Esophagus muscularis mucosa (tissue), 4 donors: ENCODE results near the gene LINC01488. TPM values are rescaled to one million over a fixed set of nuclear protein-coding genes. Genes with fewer than 3 reads are reported as not detected.

Source experiments
- DNase-seq: peaks from one replicate; pipeline ENCODE4 v3.0.0-alpha.2; 2017; ENCODE audit errors: extremely low spot score
- H3K27ac ChIP-seq, 4 donors: fragments of 200-600 bp; sonication (generic); replicated peaks in 1 of 4; 1 replicate in 3 of 4; 2 replicates in 1 of 4; pipeline ENCODE4 v1.5.1; 2016 to 2019; ENCODE audit warnings: mild to moderate bottlenecking in 1 of 4
- H3K27me3 ChIP-seq, 4 donors: fragments of 200-600 bp; sonication (generic); one replicate each; pipeline versions ENCODE4 v1.5.1 to v1.6.0; 2016 to 2019
- H3K36me3 ChIP-seq, 4 donors: fragments of 200-600 bp; sonication (generic); one replicate each; pipeline ENCODE4 v1.5.1; 2016 to 2019
- H3K4me1 ChIP-seq, 4 donors: fragments of 200-600 bp; sonication (generic); one replicate each; pipeline ENCODE4 v1.5.1; 2016 to 2019
- H3K4me3 ChIP-seq, 4 donors: fragments of 200-600 bp; sonication (generic); 1 replicate in 2 of 4; 2 replicates in 2 of 4; pipeline ENCODE4 v1.5.1; 2016 to 2019; ENCODE audit warnings: mild to moderate bottlenecking in 4 of 4, moderate library complexity in 1 of 4
- H3K9me3 ChIP-seq, 4 donors: fragments of 200-600 bp; sonication (generic); 1 replicate in 3 of 4; 2 replicates in 1 of 4; pipeline ENCODE4 v1.5.1; 2016 to 2019
- CTCF ChIP-seq, 3 experiments: fragments of 200-600 bp in 2 of 3; fragments of 450-650 bp in 1 of 3; sonication (generic) in 2 of 3; IDR thresholded peaks; one replicate each; pipeline ENCODE4 v1.5.1; 2017 to 2019; ENCODE audit warnings: antibody characterized with exemption in 3 of 3, mild to moderate bottlenecking in 2 of 3, moderate library complexity in 1 of 3
- EP300 ChIP-seq: sonication (generic); formaldehyde crosslinking; IDR thresholded peaks from one replicate; pipeline ENCODE4 v1.6.1; 2017; ENCODE audit warnings: antibody characterized with exemption
- POLR2A ChIP-seq: fragments of 450-650 bp; IDR thresholded peaks from one replicate; pipeline ENCODE4 v1.6.1; 2017; ENCODE audit warnings: antibody characterized with exemption, moderate library complexity, mild to moderate bottlenecking, low read depth
- POLR2AphosphoS5 ChIP-seq, 2 donors: sonication (generic); formaldehyde crosslinking; IDR thresholded peaks; one replicate each; pipeline ENCODE4 v1.6.1; 2017; ENCODE audit warnings: antibody characterized with exemption in 2 of 2
- WGBS: methylation state at CpG from one replicate; pipeline ENCODE4 v1.1.5; 2018; 5-methylcytosine and 5-hydroxymethylcytosine counted together
- intact Hi-C: fragments of 100-400 bp; cut with DNase I; formaldehyde crosslinking; loops from one replicate; pipeline ENCODE4 v1.15.1; 2023
- total RNA-seq, 4 donors: library from RNA; depleted of rRNA; stranded (reverse); fragments of >200 nt; gene quantifications; one replicate each; pipeline versions ENCODE4 v1.1.0 to v1.2.1, GENCODE V29; 2016

The LINC01488 gene
- total RNA-seq, 4 donors from 2014 or later = not detected

- no peak for TF ChIP-seq EP300
- TF ChIP-seq POLR2AphosphoS5 (IDR thresholded peaks at IDR 0.05) = no peak
- TF ChIP-seq POLR2A = no peak
- TF ChIP-seq CTCF (IDR thresholded peaks at IDR 0.05) = no peak
- no peak overlapping the region for H3K27ac ChIP-seq
- no peak for DNase-seq
Measured at GRCh38 chr11:69452206-69452987, 29.1 kb upstream of the LINC01488 start.

DNA sequence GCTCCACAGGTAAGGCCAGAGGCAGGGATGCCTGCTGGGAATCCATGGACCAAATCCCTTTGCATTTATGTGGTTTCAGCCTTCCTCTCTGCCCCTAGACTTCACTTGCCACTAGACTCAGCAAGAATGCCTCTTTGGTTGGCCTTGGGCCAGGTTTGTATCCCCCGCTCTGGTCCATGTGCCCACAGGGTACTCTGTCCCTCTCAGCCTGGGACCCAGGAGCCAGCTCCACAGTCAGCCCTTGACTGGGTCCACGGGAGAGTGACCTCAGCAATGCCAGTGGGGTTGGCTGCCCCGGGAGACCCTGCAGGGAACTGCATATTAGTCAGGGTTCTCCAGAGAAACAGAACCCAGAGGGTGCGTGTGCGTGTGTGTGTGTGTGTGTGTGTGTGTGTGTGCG is 28.3 kb upstream of the LINC01488 start:
- DNase-seq = no peak
- intact Hi-C loops = no loop called here
- Histone ChIP-seq H3K9me3 (peaks cover 0 to 13% (median 7%) of the 10 kb centered on the region in 4 donors), H3K36me3 (no peaks in the 10 kb centered on the region), H3K27ac (no peak overlapping the region), H3K27me3 (no peaks in the 10 kb centered on the region), H3K4me1 (peaks cover 22 to 26% (median 23%) of the 10 kb centered on the region in 4 donors), H3K4me3 (no peak overlapping the region)
- WGBS = 13% methylated on average over 2 of the region's 6 CpGs
- TF ChIP-seq EP300 = no peak

More at GRCh38 chr11:69452206-69452987, 29.1 kb upstream of the LINC01488 start:
- Histone ChIP-seq H3K4me3 (no peak overlapping the region), H3K4me1 (peaks cover 26 to 28% (median 28%) of the 10 kb centered on the region in 4 donors), H3K9me3 (peaks cover 0 to 9% (median 6%) of the 10 kb centered on the region in 4 donors), H3K27me3 (no peaks in the 10 kb centered on the region), H3K36me3 (no peaks in the 10 kb centered on the region)
- intact Hi-C loops = no loop called here
- 74% methylated on average over 6 of the region's 6 CpGs for WGBS

- 100% methylated on average over 5 of the region's 7 CpGs for WGBS
- no peak for DNase-seq
- intact Hi-C loops = no loop called here
- Histone ChIP-seq H3K9me3 (peaks cover 0 to 13% (median 7%) of the 10 kb centered on the region in 4 donors), H3K4me3 (no peak overlapping the region), H3K4me1 (peaks cover 14 to 20% (median 14%) of the 10 kb centered on the region in 4 donors), H3K27ac (no peak overlapping the region), H3K36me3 (no peaks in the 10 kb centered on the region), H3K27me3 (no peaks in the 10 kb centered on the region)
- no peak for TF ChIP-seq EP300
- TF ChIP-seq POLR2A = no peak
Measured at GRCh38 chr11:69454018-69454417, 27.4 kb upstream of the LINC01488 start.

DNA sequence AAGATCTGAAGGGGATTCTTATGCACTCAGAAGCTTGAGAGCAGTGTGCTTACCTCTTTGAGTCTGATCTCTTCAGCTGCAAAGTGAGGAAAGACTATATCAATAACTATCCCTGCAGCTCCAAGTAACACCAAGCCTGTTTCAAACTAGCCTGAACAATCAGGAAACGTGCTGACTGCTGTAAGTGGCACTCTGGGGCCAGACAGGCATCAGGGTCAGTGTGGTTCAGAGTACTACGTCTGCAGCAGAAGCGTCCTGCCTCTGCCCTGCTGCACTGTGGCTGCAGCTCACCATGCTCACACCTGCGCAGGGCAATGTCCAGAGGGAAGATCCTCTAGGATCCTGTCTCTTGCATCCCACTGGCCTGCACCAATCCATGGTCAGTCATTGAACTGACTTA is 25.5 kb upstream of the LINC01488 start:
- WGBS = 91% methylated on average over 4 of the region's 4 CpGs
- Histone ChIP-seq H3K27me3 (no peaks in the 10 kb centered on the region), H3K9me3 (peaks cover 0 to 18% (median 12%) of the 10 kb centered on the region in 4 donors), H3K27ac (no peak overlapping the region), H3K4me3 (no peak overlapping the region), H3K36me3 (no peaks in the 10 kb centered on the region), H3K4me1 (peaks cover 0 to under 1% (median 0%) of the 10 kb centered on the region in 4 donors)
- intact Hi-C loops = no loop called here
- no peak for DNase-seq
- TF ChIP-seq CTCF (IDR thresholded peaks at IDR 0.05) (no peak), EP300 (no peak), POLR2A (no peak), POLR2AphosphoS5 (IDR thresholded peaks at IDR 0.05) (no peak)

DNA sequence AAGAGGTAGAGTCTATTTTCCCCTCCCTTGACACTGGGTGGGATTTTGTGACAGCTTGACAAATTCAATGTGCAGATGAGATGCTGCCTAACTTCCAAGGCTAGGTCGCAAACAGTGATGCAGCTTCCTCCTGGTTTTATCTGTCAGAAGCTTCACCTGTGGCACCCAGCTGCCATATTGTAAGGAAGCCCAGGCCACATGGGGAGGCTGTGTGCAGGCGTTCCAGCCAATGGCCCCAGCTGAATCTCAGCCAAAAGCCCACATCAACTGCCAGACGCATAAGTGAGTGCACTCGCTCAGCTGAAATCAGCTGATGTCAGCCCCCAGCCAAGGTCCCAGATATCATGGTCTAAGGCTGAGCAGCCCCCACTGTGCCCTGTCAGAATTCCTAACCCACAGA is 24.8 kb upstream of the LINC01488 start:
- 92% methylated on average over 4 of the region's 4 CpGs for WGBS
- no peaks in the 10 kb centered on the region for H3K36me3 ChIP-seq
- no peak overlapping the region for H3K27ac ChIP-seq
- TF ChIP-seq EP300 (no peak), CTCF (IDR thresholded peaks at IDR 0.05) (no peak), POLR2AphosphoS5 (IDR thresholded peaks at IDR 0.05) (no peak), POLR2A (no peak)
- no peaks in the 10 kb centered on the region for H3K4me1 ChIP-seq
- DNase-seq = no peak
- H3K27me3 ChIP-seq = no peaks in the 10 kb centered on the region
- H3K4me3 ChIP-seq = no peak overlapping the region
- peaks cover 0 to 23% (median 14%) of the 10 kb centered on the region in 4 donors for H3K9me3 ChIP-seq
- intact Hi-C loops = no loop called here
